SU-DHL-6 (cell line): Measurements from ENCODE around the gene FBXO48.

Source experiments
- H2AFZ ChIP-seq: fragments of 200-600 bp; sonication (generic); 2 replicates; pipeline ENCODE4 v1.6.1; 2014; ENCODE audit warnings: low read depth, mild to moderate bottlenecking, moderate library complexity, mixed read lengths, antibody characterized with exemption, low read length; ENCODE audit not compliant: severe bottlenecking
- H3F3A ChIP-seq: fragments of 200-600 bp; shearing (Covaris generic); 2 replicates; pipeline ENCODE4 v1.6.0; 2016; ENCODE audit warnings: antibody characterized with exemption, mild to moderate bottlenecking; ENCODE audit not compliant: insufficient read depth
- H3K27ac ChIP-seq: fragments of 200-600 bp; sonication (generic); 2 replicates; pipeline ENCODE4 v1.5.1; 2016; ENCODE audit warnings: low read depth, mild to moderate bottlenecking, low read length, moderate library complexity, mixed read lengths
- H3K27me3 ChIP-seq: fragments of 200-600 bp; sonication (generic), shearing (Covaris generic); 2 replicates; pipeline ENCODE4 v1.6.0; 2014; ENCODE audit warnings: mild to moderate bottlenecking, low read length
- H3K36me3 ChIP-seq: fragments of 200-600 bp; sonication (generic); 2 replicates; pipeline ENCODE4 v1.6.1; 2014; ENCODE audit warnings: mild to moderate bottlenecking, low read length, mixed read lengths
- H3K4me2 ChIP-seq: fragments of 300-600, 200-600 bp; shearing (Covaris generic), sonication (generic); 2 replicates; pipeline ENCODE4 v1.6.0; 2014; ENCODE audit warnings: low read length, low read depth, mild to moderate bottlenecking; ENCODE audit not compliant: poor library complexity, severe bottlenecking
- H3K4me3 ChIP-seq: fragments of 200-600 bp; sonication (generic); 2 replicates; pipeline ENCODE4 v1.5.1; 2014; ENCODE audit warnings: antibody characterized with exemption, low read length, mild to moderate bottlenecking, mixed read lengths; ENCODE audit not compliant: insufficient read depth, poor library complexity, severe bottlenecking
- H3K79me2 ChIP-seq: fragments of 200-600 bp; sonication (generic); 2 replicates; pipeline ENCODE4 v1.6.1; 2014; ENCODE audit warnings: mild to moderate bottlenecking, low read length, moderate library complexity; ENCODE audit not compliant: insufficient read depth
- H3K9ac ChIP-seq: fragments of 200-600 bp; sonication (generic); 2 replicates; pipeline ENCODE4 v1.7.0; 2014; ENCODE audit warnings: mild to moderate bottlenecking, low read length
- H3K9me2 ChIP-seq: fragments of 200-600 bp; sonication (generic); replicated peaks from 2 replicates; pipeline ENCODE4 v1.6.1; 2014; ENCODE audit warnings: low read length; ENCODE audit not compliant: insufficient read depth
- H3K9me3 ChIP-seq: fragments of 200-600 bp; sonication (generic); 2 replicates; pipeline ENCODE4 v1.6.1; 2014; ENCODE audit warnings: low read length, mixed read lengths; ENCODE audit not compliant: insufficient read depth
- H4K20me1 ChIP-seq: fragments of 200-600 bp; sonication (generic); 2 replicates; pipeline ENCODE4 v1.6.1; 2014; ENCODE audit warnings: low read depth, mild to moderate bottlenecking, antibody characterized with exemption, low read length, moderate library complexity, mixed read lengths
- CTCF ChIP-seq: fragments of 200-600 bp; sonication (generic); IDR thresholded peaks from one replicate; pipeline ENCODE4 v1.5.1; 2017; ENCODE audit warnings: antibody characterized with exemption, mild to moderate bottlenecking, low read length, moderate library complexity; ENCODE audit not compliant: insufficient read depth, poor library complexity, severe bottlenecking
- EZH2phosphoT487 ChIP-seq: fragments of 200-600 bp; sonication (generic), shearing (Covaris generic); conservative IDR thresholded peaks from 2 replicates; pipeline ENCODE4 v1.6.1; 2018; ENCODE audit warnings: mild to moderate bottlenecking, antibody characterized with exemption, low read length, moderate library complexity, mixed read lengths

The FBXO48 gene

GRCh38 chr2:68487773-68488355 is 20.8 kb upstream of the FBXO48 start:
- Histone ChIP-seq H3K79me2 (no peaks in the 10 kb centered on the region), H3F3A (no peaks in the 10 kb centered on the region), H3K4me2 (no peak overlapping the region), H4K20me1 (no peaks in the 10 kb centered on the region), H2AFZ (no peak overlapping the region), H3K9me3 (no peaks in the 10 kb centered on the region), H3K9me2 (no peaks in the 10 kb centered on the region), H3K9ac (no peak overlapping the region), H3K27ac (no peak overlapping the region), H3K36me3 (no peaks in the 10 kb centered on the region), H3K27me3 (no peaks in the 10 kb centered on the region), H3K4me3 (no peak overlapping the region)
- TF ChIP-seq EZH2phosphoT487 (no peak), CTCF (peak; percentile 48)

GRCh38 chr2:68483011-68483410 is 15.9 kb upstream of the FBXO48 start:
- TF ChIP-seq EZH2phosphoT487 (no peak), CTCF (no peak)
- Histone ChIP-seq H3K36me3 (no peaks in the 10 kb centered on the region), H3K27me3 (no peaks in the 10 kb centered on the region), H3K79me2 (no peaks in the 10 kb centered on the region), H3K4me2 (no peak overlapping the region), H3F3A (no peaks in the 10 kb centered on the region), H4K20me1 (no peaks in the 10 kb centered on the region), H3K9me3 (no peaks in the 10 kb centered on the region), H3K27ac (no peak overlapping the region), H3K4me3 (no peak overlapping the region), H3K9me2 (no peaks in the 10 kb centered on the region), H3K9ac (no peak overlapping the region), H2AFZ (no peak overlapping the region)

- Histone ChIP-seq H3K9me3 (no peaks in the 10 kb centered on the region), H3K4me2 (no peak overlapping the region), H2AFZ (no peak overlapping the region), H3K4me3 (no peak overlapping the region), H3K27ac (no peak overlapping the region), H3K9me2 (no peaks in the 10 kb centered on the region), H4K20me1 (no peaks in the 10 kb centered on the region), H3K36me3 (no peaks in the 10 kb centered on the region), H3F3A (no peaks in the 10 kb centered on the region), H3K79me2 (no peaks in the 10 kb centered on the region), H3K9ac (no peak overlapping the region), H3K27me3 (no peaks in the 10 kb centered on the region)
- TF ChIP-seq CTCF: no peak
- TF ChIP-seq EZH2phosphoT487: no peak
These were observed 15.3 kb upstream of the FBXO48 start for GRCh38 chr2:68482296-68482820.
